HuH-7.5 (cell line): ENCODE data around the gene HEATR5B.
"Not testable (repeated sequence)": the region's sequence is repeated elsewhere in the genome, so short reads cannot be mapped to it uniquely, and the experiment has no call there.

Source experiments
- DNase-seq: peaks from one replicate; pipeline ENCODE4 v3.0.0; 2011; ENCODE audit warnings: low spot score

The HEATR5B gene

DNA sequence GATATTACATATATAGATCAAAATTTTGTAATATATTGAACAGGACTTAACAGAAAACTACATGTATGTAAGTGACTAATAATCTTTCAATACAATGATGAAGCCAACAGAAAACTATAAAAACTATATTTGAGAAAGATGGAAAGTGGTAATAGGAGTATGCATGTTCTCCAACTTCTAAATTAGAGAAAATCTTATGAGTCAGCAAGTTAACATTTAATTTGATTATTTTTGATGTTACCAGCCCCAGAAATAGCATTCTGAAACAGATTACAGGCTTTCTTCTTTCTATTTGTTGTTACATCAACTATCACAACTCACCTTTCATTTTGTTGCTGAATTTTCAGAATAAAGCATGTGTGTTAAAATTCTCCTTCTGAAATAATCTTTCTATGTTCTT lies 147.6 kb downstream of the HEATR5B start:
- not testable (repeated sequence) for DNase-seq

DNA sequence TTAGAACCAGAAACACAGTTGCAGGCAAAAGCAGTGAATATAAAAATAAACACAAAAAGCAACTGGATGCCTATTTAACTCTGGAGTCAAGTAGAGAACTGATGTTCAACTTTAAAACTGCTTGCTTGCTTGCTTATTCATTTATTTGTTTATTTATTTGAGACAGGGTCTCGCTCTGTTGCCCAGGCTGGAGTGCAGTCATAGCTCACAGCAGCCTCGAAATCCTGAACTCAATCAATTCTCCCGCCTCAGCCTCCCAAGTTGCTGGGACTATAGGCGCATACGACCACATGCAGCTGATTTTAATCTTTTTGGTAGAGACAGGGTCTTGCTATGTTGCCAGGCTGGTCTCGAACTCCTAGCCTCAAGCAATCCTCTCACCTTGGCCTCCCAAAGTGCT lies 152.5 kb downstream of the HEATR5B start:
- DNase-seq: not testable (repeated sequence)
